Thyroid gland (tissue), 4 donors: ENCODE measurements around the gene MAGI2. TPM values are rescaled to one million over a fixed set of nuclear protein-coding genes. Genes with fewer than 3 reads are reported as not detected.

Experiments used
- DNase-seq, 2 donors: peaks; one replicate each; pipeline ENCODE4 v3.0.0-alpha.2; 2019
- H3K27ac ChIP-seq, 3 donors: fragments of 200-600 bp; sonication (generic); 1 replicate in 2 of 3; 2 replicates in 1 of 3; pipeline ENCODE4 v1.5.1; 2016 to 2019; ENCODE audit warnings: mild to moderate bottlenecking in 1 of 3, moderate library complexity in 1 of 3
- H3K27me3 ChIP-seq: fragments of 200-600 bp; sonication (generic); one replicate; pipeline ENCODE4 v1.5.1; 2019
- H3K36me3 ChIP-seq, 2 donors: fragments of 200-600 bp; sonication (generic); one replicate each; pipeline ENCODE4 v1.5.1; 2016 to 2019
- H3K4me1 ChIP-seq, 2 donors: fragments of 200-600 bp; sonication (generic); one replicate each; pipeline ENCODE4 v1.5.1; 2017 to 2019
- H3K4me3 ChIP-seq, 3 donors: fragments of 200-600 bp; sonication (generic); replicated peaks in 1 of 3; 1 replicate in 2 of 3; 2 replicates in 1 of 3; pipeline ENCODE4 v1.5.1; 2016; ENCODE audit warnings: mild to moderate bottlenecking in 1 of 3
- H3K9me3 ChIP-seq: fragments of 200-600 bp; sonication (generic); one replicate; pipeline ENCODE4 v1.5.1; 2017
- CTCF ChIP-seq, 6 experiments: fragments of 200-600 bp in 3 of 6; fragments of 450-650 bp in 3 of 6; sonication (generic) in 3 of 6; IDR thresholded peaks; one replicate each; pipeline ENCODE4 v1.5.1; 2016 to 2019; ENCODE audit warnings: antibody characterized with exemption in 6 of 6, mild to moderate bottlenecking in 2 of 6, inconsistent platforms in 1 of 6, moderate library complexity in 1 of 6
- POLR2A ChIP-seq, 2 donors: fragments of 450-650 bp; IDR thresholded peaks; one replicate each; pipeline ENCODE4 v1.6.1; 2017; ENCODE audit warnings: antibody characterized with exemption in 2 of 2, mild to moderate bottlenecking in 2 of 2, moderate library complexity in 1 of 2
- WGBS, 2 donors: methylation state at CpG; one replicate each; pipeline ENCODE4 v1.1.5; 2017; 5-methylcytosine and 5-hydroxymethylcytosine counted together
- intact Hi-C: fragments of 100-400 bp; cut with DNase I; formaldehyde crosslinking; loops from one replicate; pipeline ENCODE4 v1.15.1; 2023
- total RNA-seq, 4 donors: library from RNA; depleted of rRNA; stranded (reverse); fragments of >200 nt; gene quantifications; one replicate each; pipeline ENCODE4 v1.2.3, GENCODE V29; 2016

The MAGI2 gene
- total RNA-seq, 4 donors from 2014 or later, result 20.7 to 31.1 (median 26.0) TPM

GRCh38 chr7:79465551-79465950, 12.1 kb upstream of the MAGI2 start:
- TF ChIP-seq POLR2A (IDR thresholded peaks at IDR 0.05) (no peak), CTCF (IDR thresholded peaks at IDR 0.05) (no peak)
- Histone ChIP-seq H3K9me3 (no peaks in the 10 kb centered on the region), H3K36me3 (no peaks in the 10 kb centered on the region), H3K27ac (no peak overlapping the region), H3K27me3 (no peaks in the 10 kb centered on the region), H3K4me1 (no peaks in the 10 kb centered on the region), H3K4me3 (no peak overlapping the region)
- WGBS, 2 donors, result 90 to 91% methylated on average over 1 of the region's 1 CpG
- no peak for DNase-seq
- intact Hi-C loops, result no loop called here

- TF ChIP-seq CTCF (IDR thresholded peaks at IDR 0.05) (no peak), POLR2A (IDR thresholded peaks at IDR 0.05) (no peak)
- WGBS, 2 donors, result 80 to 83% methylated on average over 3 of the region's 3 CpGs
- Histone ChIP-seq H3K36me3 (no peaks in the 10 kb centered on the region), H3K27me3 (no peaks in the 10 kb centered on the region), H3K27ac (no peak overlapping the region), H3K9me3 (no peaks in the 10 kb centered on the region), H3K4me1 (no peaks in the 10 kb centered on the region), H3K4me3 (no peak overlapping the region)
- intact Hi-C loops, result no loop called here
- no peak for DNase-seq
Observed at GRCh38 chr7:79464051-79464450, 10.6 kb upstream of the MAGI2 start.

GRCh38 chr7:79462390-79462789, 8.9 kb upstream of the MAGI2 start:
- Histone ChIP-seq H3K4me3 (no peak overlapping the region), H3K27ac (no peak overlapping the region), H3K4me1 (no peaks in the 10 kb centered on the region), H3K9me3 (no peaks in the 10 kb centered on the region), H3K27me3 (no peaks in the 10 kb centered on the region), H3K36me3 (no peaks in the 10 kb centered on the region)
- WGBS, 2 donors, result 93 to 94% methylated on average over 2 of the region's 2 CpGs
- DNase-seq, result no peak
- intact Hi-C loops, result no loop called here
- TF ChIP-seq CTCF (IDR thresholded peaks at IDR 0.05) (no peak), POLR2A (IDR thresholded peaks at IDR 0.05) (no peak)

GRCh38 chr7:79461660-79462059, 8.2 kb upstream of the MAGI2 start:
- no peaks in the 10 kb centered on the region for H3K9me3 ChIP-seq
- intact Hi-C loops, result no loop called here
- no peak for DNase-seq
- TF ChIP-seq POLR2A (IDR thresholded peaks at IDR 0.05), result no peak
- no peak for TF ChIP-seq CTCF (IDR thresholded peaks at IDR 0.05)
- no peaks in the 10 kb centered on the region for H3K36me3 ChIP-seq
- no peaks in the 10 kb centered on the region for H3K27me3 ChIP-seq
- H3K27ac ChIP-seq, result no peak overlapping the region
- no peak overlapping the region for H3K4me3 ChIP-seq
- H3K4me1 ChIP-seq, result no peaks in the 10 kb centered on the region
- 93 to 96% methylated on average over 1 of the region's 1 CpG for WGBS, 2 donors

- H3K27ac ChIP-seq, result no peak overlapping the region
- H3K36me3 ChIP-seq, result no peaks in the 10 kb centered on the region
- intact Hi-C loops, result no loop called here
- H3K9me3 ChIP-seq, result no peaks in the 10 kb centered on the region
- H3K27me3 ChIP-seq, result no peaks in the 10 kb centered on the region
- DNase-seq, result no peak
- H3K4me3 ChIP-seq, result no peak overlapping the region
- TF ChIP-seq CTCF (IDR thresholded peaks at IDR 0.05) (no peak), POLR2A (IDR thresholded peaks at IDR 0.05) (no peak)
- 65 to 73% methylated on average over 3 of the region's 3 CpGs for WGBS, 2 donors
- H3K4me1 ChIP-seq, result no peaks in the 10 kb centered on the region
Observed at GRCh38 chr7:79459381-79459780, 5.9 kb upstream of the MAGI2 start.
